Measurements from ENCODE around the gene NCF4. TPM values are rescaled to one million over a fixed set of nuclear protein-coding genes. Genes with fewer than 3 reads are reported as not detected.

Gene NCF4
- total and polyA plus RNA-seq, 9 of the 15 experiments (the other 6 are each of a cell fraction or from before 2014, with no cell fraction given): 0.04 to 0.95 (median 0.33) TPM

GRCh38 chr22:36886016-36886415 lies 25.2 kb downstream of the NCF4 start:
- TF ChIP-seq HDAC3 (IDR thresholded peaks at IDR 0.05; ENCODE audit: borderline replicate concordance, partially characterized antibody) (no peak), HNRNPH1 (optimal IDR thresholded peaks at IDR 0.05; ENCODE audit: low read depth, low read length) (no peak), KAT7 (CRISPR knock-in tag; IDR thresholded peaks at IDR 0.05; ENCODE audit: borderline replicate concordance) (no peak), ETV5 (CRISPR knock-in tag; IDR thresholded peaks at IDR 0.05; ENCODE audit: low read depth) (no peak), EHMT2 (IDR thresholded peaks at IDR 0.05) (no peak), FOXO4 (CRISPR knock-in tag; IDR thresholded peaks at IDR 0.05) (no peak), ASH1L (IDR thresholded peaks at IDR 0.05; ENCODE audit: borderline replicate concordance, low read depth, partially characterized antibody) (no peak), THRAP3 (IDR thresholded peaks at IDR 0.05; ENCODE audit: borderline replicate concordance) (no peak), SMARCA5 (IDR thresholded peaks at IDR 0.05) (no peak), SETDB1 (IDR thresholded peaks at IDR 0.05; ENCODE audit: low read length) (no peak)
- TF ChIP-seq, protein P1, sequence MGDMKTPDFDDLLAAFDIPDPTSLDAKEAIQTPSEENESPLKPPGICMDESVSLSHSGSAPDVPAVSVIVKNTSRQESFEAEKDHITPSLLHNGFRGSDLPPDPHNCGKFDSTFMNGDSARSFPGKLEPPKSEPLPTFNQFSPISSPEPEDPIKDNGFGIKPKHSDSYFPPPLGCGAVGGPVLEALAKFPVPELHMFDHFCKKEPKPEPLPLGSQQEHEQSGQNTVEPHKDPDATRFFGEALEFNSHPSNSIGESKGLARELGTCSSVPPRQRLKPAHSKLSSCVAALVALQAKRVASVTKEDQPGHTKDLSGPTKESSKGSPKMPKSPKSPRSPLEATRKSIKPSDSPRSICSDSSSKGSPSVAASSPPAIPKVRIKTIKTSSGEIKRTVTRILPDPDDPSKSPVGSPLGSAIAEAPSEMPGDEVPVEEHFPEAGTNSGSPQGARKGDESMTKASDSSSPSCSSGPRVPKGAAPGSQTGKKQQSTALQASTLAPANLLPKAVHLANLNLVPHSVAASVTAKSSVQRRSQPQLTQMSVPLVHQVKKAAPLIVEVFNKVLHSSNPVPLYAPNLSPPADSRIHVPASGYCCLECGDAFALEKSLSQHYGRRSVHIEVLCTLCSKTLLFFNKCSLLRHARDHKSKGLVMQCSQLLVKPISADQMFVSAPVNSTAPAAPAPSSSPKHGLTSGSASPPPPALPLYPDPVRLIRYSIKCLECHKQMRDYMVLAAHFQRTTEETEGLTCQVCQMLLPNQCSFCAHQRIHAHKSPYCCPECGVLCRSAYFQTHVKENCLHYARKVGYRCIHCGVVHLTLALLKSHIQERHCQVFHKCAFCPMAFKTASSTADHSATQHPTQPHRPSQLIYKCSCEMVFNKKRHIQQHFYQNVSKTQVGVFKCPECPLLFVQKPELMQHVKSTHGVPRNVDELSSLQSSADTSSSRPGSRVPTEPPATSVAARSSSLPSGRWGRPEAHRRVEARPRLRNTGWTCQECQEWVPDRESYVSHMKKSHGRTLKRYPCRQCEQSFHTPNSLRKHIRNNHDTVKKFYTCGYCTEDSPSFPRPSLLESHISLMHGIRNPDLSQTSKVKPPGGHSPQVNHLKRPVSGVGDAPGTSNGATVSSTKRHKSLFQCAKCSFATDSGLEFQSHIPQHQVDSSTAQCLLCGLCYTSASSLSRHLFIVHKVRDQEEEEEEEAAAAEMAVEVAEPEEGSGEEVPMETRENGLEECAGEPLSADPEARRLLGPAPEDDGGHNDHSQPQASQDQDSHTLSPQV (IDR thresholded peaks at IDR 0.05): no peak
- TF ChIP-seq, protein P2, sequence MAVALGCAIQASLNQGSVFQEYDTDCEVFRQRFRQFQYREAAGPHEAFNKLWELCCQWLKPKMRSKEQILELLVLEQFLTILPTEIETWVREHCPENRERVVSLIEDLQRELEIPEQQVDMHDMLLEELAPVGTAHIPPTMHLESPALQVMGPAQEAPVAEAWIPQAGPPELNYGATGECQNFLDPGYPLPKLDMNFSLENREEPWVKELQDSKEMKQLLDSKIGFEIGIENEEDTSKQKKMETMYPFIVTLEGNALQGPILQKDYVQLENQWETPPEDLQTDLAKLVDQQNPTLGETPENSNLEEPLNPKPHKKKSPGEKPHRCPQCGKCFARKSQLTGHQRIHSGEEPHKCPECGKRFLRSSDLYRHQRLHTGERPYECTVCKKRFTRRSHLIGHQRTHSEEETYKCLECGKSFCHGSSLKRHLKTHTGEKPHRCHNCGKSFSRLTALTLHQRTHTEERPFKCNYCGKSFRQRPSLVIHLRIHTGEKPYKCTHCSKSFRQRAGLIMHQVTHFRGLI (CRISPR knock-in tag; IDR thresholded peaks at IDR 0.05): no peak
- Histone ChIP-seq H3K4me1 (replicated peaks in 1 of 2; ENCODE audit: control insufficient read depth in 2 of 2, insufficient read depth in 2 of 2, low read length in 2 of 2) (peaks cover 0 to 4% of the 10 kb centered on the region in 2 experiments; a peak in 2 of 5 replicates), H3K27ac (ENCODE audit: extremely low read depth, low read depth, low read length) (no peak overlapping the region), H3K4me2 (ENCODE audit: insufficient read depth, low read length) (no peak overlapping the region), H3K4me3 (no peak overlapping the region), H4K20me1 (replicated peaks; ENCODE audit: control insufficient read depth, insufficient read depth, low read length) (no peaks in the 10 kb centered on the region), H3K9ac (ENCODE audit: insufficient read depth in 1 of 2, low read depth in 2 of 2, low read length in 2 of 2) (no peak overlapping the region), H3K27me3 (ENCODE audit: control insufficient read depth in 2 of 2, insufficient read depth in 2 of 2, low read length in 2 of 2) (no peaks in the 10 kb centered on the region), H2AFZ (ENCODE audit: low read depth, low read length) (no peak overlapping the region), H3K79me2 (ENCODE audit: control insufficient read depth, insufficient read depth, low read length) (no peaks in the 10 kb centered on the region), H3K9me1 (ENCODE audit: control insufficient read depth, insufficient read depth, low read length) (no peaks in the 10 kb centered on the region), H3K9me3 (replicated peaks; ENCODE audit: control insufficient read depth, insufficient read depth, low read depth, low read length) (no peaks in the 10 kb centered on the region), H3K36me3 (ENCODE audit: control insufficient read depth, insufficient read depth, low read length) (no peaks in the 10 kb centered on the region)
- in situ Hi-C loops (cut with MboI) (no loop called here), intact Hi-C loops (cut with micrococcal nuclease) (no loop called here)
- FAIRE-seq (no peak), DNase-seq (ENCODE audit: extremely low read depth in 1 of 4, low spot score in 3 of 4) (no peak), ATAC-seq (no peak)
- POLR2A ChIA-PET: interaction anchor here (0.6 kb wide), 1 partner anchor 19 kb away, joined by 3 read pairs; no protein-coding TSS in a partner anchor
- BruUV-seq (replicated peaks): no TSS peak
- 20% methylated on average over 4 of the region's 4 CpGs for WGBS (ENCODE audit: insufficient coverage, low coverage, missing lambda C conversion rate)
- CTCF ChIA-PET (ENCODE audit: low intra/inter-chr PET ratio): no interaction called here

Measured in K562 (cell line).